GM12865 (cell line): ENCODE measurements around the gene KDM7A.

Experiments used
- DNase-seq: peaks from one replicate; pipeline ENCODE4 v3.0.0; 2010; ENCODE audit warnings: low read depth
- H3K4me3 ChIP-seq: 2 replicates; pipeline ENCODE4 v1.5.1; 2011; ENCODE audit warnings: mild to moderate bottlenecking, low read depth, low read length, control low read depth
- TF ChIP-seq, protein P1 (sequence below): IDR thresholded peaks from 2 replicates; pipeline ENCODE4 v1.5.1; 2011; ENCODE audit warnings: low read length, control low read depth, low read depth, inconsistent platforms; ENCODE audit not compliant: insufficient read depth; ENCODE audit errors: missing control alignments

The KDM7A gene

DNA sequence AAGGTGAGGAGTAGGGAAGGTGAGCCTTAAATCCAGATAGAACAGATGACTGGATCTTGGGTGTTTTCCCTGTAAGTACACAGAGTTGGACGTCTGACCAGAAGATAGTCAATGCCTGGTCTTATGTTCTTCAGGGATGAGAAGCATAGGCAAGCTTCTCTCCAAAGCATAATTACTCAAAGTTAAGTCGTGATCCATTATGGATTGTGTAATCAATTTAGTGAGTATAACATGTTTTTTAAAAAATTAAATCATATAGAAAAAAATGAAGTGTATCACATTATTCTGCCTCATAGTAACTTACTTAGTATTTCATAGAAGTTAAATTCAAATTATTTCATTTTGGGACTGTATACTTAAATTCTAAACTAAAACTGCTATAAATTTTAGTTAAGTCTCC, 39.7 kb downstream of the KDM7A start:
- H3K4me3 ChIP-seq = no peak overlapping the region
- no peak for DNase-seq
- TF ChIP-seq, protein P1, sequence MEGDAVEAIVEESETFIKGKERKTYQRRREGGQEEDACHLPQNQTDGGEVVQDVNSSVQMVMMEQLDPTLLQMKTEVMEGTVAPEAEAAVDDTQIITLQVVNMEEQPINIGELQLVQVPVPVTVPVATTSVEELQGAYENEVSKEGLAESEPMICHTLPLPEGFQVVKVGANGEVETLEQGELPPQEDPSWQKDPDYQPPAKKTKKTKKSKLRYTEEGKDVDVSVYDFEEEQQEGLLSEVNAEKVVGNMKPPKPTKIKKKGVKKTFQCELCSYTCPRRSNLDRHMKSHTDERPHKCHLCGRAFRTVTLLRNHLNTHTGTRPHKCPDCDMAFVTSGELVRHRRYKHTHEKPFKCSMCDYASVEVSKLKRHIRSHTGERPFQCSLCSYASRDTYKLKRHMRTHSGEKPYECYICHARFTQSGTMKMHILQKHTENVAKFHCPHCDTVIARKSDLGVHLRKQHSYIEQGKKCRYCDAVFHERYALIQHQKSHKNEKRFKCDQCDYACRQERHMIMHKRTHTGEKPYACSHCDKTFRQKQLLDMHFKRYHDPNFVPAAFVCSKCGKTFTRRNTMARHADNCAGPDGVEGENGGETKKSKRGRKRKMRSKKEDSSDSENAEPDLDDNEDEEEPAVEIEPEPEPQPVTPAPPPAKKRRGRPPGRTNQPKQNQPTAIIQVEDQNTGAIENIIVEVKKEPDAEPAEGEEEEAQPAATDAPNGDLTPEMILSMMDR = no peak

DNA sequence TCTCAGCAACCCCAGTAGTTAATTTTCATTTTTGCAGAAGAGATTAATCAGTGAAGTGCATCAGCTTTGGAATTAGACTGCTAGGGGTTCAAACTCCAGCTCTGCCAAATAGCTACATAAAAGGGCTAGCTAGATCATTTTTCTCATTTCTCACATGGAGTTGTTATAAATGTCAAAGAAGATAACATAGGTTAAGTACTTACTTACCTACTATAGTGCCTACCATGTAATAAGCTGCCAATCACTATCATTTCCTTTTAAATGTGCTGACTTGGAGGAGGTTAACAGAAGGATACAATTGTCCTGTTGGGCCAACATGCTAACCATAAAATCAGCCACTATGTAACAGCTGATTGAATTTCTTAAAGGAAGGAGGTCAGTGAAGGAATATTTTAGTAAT, 40.7 kb downstream of the KDM7A start:
- TF ChIP-seq, protein P1 = no peak
- no peak overlapping the region for H3K4me3 ChIP-seq
- no peak for DNase-seq

DNA sequence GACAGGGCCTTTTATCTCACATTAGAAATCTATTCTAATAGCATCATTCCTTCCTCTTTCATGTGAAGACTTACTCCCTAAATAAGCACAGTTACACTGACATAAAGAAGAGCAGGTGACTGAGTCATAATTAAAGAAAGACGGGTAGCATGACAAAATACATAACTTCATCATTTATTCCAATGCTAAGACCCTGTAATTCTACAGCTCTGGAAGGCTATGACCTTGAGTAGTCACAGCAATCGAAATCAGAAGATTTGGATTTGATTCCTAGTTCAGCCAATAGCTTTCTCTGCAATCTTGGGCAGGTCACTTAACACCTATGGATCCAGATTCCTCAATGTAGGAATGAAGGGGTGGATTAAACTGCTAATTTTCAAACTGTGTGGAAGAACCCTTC, 42.7 kb downstream of the KDM7A start:
- no peak for DNase-seq
- no peak overlapping the region for H3K4me3 ChIP-seq
- TF ChIP-seq, protein P1 = no peak

DNA sequence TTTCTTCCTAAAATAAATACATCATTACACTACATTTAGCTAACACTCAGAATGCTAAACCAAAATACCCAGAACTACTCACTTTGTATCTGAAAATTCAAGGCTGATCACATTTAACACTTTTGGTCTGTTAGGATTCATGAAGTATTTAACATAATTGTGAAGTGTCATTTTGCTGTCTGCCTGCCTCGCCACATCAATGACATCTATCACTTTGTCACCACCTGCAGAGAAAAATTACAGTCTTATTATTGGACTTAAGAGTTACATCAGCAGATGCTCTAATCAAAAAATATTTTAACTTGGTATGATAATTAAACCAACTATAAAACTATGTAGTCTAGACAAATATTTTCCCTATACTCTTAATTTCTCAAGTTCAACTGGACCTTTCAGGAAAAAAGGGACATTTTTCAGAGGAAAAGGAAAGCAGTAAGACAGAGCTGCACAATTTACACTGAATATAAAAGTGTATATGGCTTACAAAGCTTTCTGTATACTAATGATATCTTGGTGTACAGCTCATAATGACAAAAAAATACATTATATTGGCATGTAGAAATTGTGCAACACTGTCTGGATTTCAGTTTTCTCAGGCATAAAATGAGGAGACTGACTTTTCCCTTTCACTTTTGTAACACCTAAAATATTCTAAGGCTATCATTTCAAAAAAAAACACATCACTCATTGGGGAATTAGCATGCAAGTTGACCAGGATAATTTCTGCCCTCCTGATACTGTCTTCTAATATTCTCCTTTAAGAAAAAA, 49.2 kb downstream of the KDM7A start:
- TF ChIP-seq, protein P1 = no peak
- no peak for DNase-seq
- H3K4me3 ChIP-seq = no peak overlapping the region

DNA sequence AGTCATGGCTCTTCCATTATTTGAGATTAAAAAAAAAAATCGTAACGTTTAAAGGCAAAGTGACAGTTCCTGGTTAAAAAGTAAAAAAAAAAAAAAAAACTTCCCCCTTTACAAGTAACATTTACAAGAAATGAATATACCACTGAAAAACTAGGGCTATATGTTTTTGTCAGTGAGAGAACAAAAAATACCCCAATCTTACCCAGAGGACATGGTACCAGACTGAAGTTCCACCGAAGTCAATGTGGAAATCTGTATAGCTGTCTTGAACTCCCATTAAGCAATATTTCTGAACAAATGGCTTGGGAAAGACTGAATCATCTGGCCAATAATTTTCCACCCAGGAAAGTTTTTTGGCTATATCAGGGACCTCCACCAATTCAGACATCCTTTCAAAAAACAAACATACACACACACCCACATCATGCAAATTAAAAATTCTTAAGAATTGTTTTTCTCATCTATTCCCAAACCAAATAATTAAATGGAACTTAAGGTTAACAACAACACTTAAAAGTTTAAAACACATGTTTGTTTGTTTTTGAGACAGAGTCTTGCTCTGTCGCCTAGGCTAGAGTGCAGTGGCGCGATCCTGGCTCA, 50.2 kb downstream of the KDM7A start:
- no peak for DNase-seq
- no peak overlapping the region for H3K4me3 ChIP-seq
- TF ChIP-seq, protein P1 = no peak

DNA sequence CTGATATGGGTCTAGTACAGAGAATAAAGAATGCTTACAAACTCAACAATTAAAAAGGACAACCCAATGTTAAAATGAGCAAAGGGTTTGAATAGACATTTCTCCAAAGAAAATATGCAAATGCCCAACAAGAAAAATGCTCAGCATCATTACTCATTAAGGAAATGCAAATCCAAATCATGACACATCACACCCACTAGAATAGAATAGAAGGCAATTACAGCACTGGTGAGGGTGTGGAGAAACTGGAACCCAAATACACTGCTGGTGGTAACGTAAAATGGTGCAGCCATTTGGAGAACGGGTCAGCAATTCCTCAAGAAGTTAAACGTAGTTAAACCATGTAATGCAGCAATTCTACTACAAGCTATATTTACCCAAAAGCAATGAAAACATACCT, 53.8 kb downstream of the KDM7A start:
- no peak overlapping the region for H3K4me3 ChIP-seq
- no peak for DNase-seq
- TF ChIP-seq, protein P1 = no peak
